Measurements from ENCODE around the gene TAGLN.
A peak's percentile ranks its signal among the peaks of the same experiment; 100 is the strongest.

The TAGLN gene

GRCh38 chr11:117230999-117231841 lies 32.0 kb downstream of the TAGLN start:
- DNase-seq (ENCODE audit: low read depth in 3 of 3), result no peak

- DNase-seq (ENCODE audit: low read depth in 3 of 3), result peak in 2 of 3 experiments; percentile 37 to 40
Measured at GRCh38 chr11:117231842-117232091, 32.6 kb downstream of the TAGLN start, which contains the start of gene PCSK7. TSS of gene PCSK7 (minus strand) at chr11:117232073. CDS start at chr11:117229844, 2,229 bp downstream.

- peak; percentile 63 to 68 (median 65) for DNase-seq (ENCODE audit: low read depth in 3 of 3)
Measured at GRCh38 chr11:117232092-117232878, 33.1 kb downstream of the TAGLN start, which contains the start of gene RNF214. TSS of gene RNF214 (plus strand) at chr11:117232671. CDS start at chr11:117234273, 1,602 bp downstream.

GRCh38 chr11:117232911-117233409 lies 33.8 kb downstream of the TAGLN start:
- DNase-seq (ENCODE audit: low read depth in 3 of 3), result no peak

GRCh38 chr11:117238221-117238620 lies 39.1 kb downstream of the TAGLN start:
- DNase-seq (ENCODE audit: low read depth in 3 of 3), result no peak

GRCh38 chr11:117239295-117239694 lies 40.1 kb downstream of the TAGLN start:
- DNase-seq (ENCODE audit: low read depth in 3 of 3), result no peak

GRCh38 chr11:117248341-117248740 lies 49.2 kb downstream of the TAGLN start:
- DNase-seq (ENCODE audit: low read depth in 3 of 3), result no peak

- no peak for DNase-seq (ENCODE audit: low read depth in 3 of 3)
Measured at GRCh38 chr11:117249571-117249970, 50.4 kb downstream of the TAGLN start.

- no peak for DNase-seq (ENCODE audit: low read depth in 3 of 3)
Measured at GRCh38 chr11:117251506-117251905, 52.3 kb downstream of the TAGLN start.

- DNase-seq (ENCODE audit: low read depth in 3 of 3), result no peak
Measured at GRCh38 chr11:117255966-117256365, 56.8 kb downstream of the TAGLN start.

- DNase-seq (ENCODE audit: low read depth in 3 of 3), result no peak
Measured at GRCh38 chr11:117256573-117256972, 57.4 kb downstream of the TAGLN start.
